Prostate gland (tissue), 2 donors: ENCODE results near the gene PCDHGA7.

Source experiments
- POLR2A ChIP-seq: fragments of 450-650 bp; IDR thresholded peaks from one replicate; pipeline ENCODE4 v1.6.1; 2016; ENCODE audit warnings: antibody characterized with exemption, mild to moderate bottlenecking
- TF ChIP-seq, protein P1 (sequence below), 4 experiments: fragments of 200-600 bp in 2 of 4; fragments of 450-650 bp in 2 of 4; sonication (generic) in 2 of 4; IDR thresholded peaks; 1 replicate in 3 of 4; 2 replicates in 1 of 4; pipeline ENCODE4 v1.5.1; 2016 to 2019; ENCODE audit warnings: antibody characterized with exemption in 4 of 4, mild to moderate bottlenecking in 2 of 4, moderate library complexity in 2 of 4

DNA sequence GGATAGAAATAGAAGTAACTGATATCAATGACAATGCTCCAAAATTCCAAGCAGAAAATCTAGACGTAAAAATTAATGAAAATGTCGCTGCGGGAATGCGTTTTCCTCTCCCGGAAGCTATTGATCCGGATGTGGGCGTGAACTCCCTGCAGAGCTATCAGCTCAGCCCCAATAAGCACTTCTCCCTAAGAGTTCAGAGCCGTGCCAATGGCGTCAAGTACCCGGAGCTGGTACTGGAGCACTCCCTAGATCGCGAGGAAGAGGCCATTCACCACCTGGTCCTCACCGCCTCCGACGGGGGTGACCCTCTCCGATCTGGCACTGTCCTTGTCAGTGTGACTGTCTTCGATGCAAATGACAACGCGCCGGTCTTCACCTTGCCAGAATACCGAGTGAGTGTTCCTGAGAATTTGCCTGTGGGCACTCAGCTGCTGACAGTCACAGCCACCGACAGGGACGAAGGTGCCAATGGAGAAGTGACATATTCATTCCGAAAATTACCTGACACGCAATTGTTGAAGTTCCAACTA, 31.1 kb downstream of the PCDHGA7 start:
- TF ChIP-seq, protein P1, sequence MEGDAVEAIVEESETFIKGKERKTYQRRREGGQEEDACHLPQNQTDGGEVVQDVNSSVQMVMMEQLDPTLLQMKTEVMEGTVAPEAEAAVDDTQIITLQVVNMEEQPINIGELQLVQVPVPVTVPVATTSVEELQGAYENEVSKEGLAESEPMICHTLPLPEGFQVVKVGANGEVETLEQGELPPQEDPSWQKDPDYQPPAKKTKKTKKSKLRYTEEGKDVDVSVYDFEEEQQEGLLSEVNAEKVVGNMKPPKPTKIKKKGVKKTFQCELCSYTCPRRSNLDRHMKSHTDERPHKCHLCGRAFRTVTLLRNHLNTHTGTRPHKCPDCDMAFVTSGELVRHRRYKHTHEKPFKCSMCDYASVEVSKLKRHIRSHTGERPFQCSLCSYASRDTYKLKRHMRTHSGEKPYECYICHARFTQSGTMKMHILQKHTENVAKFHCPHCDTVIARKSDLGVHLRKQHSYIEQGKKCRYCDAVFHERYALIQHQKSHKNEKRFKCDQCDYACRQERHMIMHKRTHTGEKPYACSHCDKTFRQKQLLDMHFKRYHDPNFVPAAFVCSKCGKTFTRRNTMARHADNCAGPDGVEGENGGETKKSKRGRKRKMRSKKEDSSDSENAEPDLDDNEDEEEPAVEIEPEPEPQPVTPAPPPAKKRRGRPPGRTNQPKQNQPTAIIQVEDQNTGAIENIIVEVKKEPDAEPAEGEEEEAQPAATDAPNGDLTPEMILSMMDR (IDR thresholded peaks at IDR 0.05): no peak
- TF ChIP-seq POLR2A: no peak
